Measurements from ENCODE around the gene PDE4B. TPM values are rescaled to one million over a fixed set of nuclear protein-coding genes. Genes with fewer than 3 reads are reported as not detected.
A peak's percentile ranks its signal among the peaks of the same experiment; 100 is the strongest.
"Not testable (repeated sequence)": the region's sequence is repeated elsewhere in the genome, so short reads cannot be mapped to it uniquely, and the experiment has no call there.

PDE4B gene
- total RNA-seq, 2 donors from 2014 or later = 114 to 132 TPM

- Mint-ChIP-seq H3K27ac (no peak overlapping the region), H3K4me1 (no peaks in the 10 kb centered on the region), H3K27me3 (no peaks in the 10 kb centered on the region), H3K4me3 (no peak overlapping the region), H3K36me3 (ENCODE audit: low read depth) (no peaks in the 10 kb centered on the region)
- DNase-seq (no peak), ATAC-seq (no peak)
- no peaks in the 10 kb centered on the region for H3K9me3 ChIP-seq (ENCODE audit: control insufficient read depth, low read length, poor library complexity, severe bottlenecking)
Measured at GRCh38 chr1:66309006-66309741, 516.5 kb downstream of the PDE4B start.

DNA sequence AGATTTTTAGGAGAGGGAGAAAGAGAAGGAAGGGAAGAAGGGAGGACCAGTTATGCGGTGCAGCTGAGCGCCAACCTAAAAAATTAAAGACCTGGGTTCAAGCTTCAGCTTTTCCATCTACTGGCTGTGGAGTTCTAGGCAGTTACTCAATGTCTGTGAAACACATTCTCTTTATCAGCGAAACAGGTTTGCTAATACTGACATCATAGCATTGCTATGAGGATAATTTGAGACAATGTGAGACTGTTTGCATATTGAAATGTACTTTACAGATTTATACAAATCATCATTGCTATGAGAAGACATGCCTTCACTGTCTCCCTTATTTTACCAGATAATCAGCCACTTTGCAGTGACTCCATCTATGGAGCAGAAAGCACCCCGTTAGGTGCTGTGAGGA, 518.4 kb downstream of the PDE4B start:
- ATAC-seq (no peak), DNase-seq (no peak)
- no peak overlapping the region for H3K4me3 Mint-ChIP-seq
- H3K4me1 Mint-ChIP-seq = no peaks in the 10 kb centered on the region
- peaks cover 3% of the 10 kb centered on the region for H3K36me3 Mint-ChIP-seq (ENCODE audit: low read depth)
- H3K27me3 Mint-ChIP-seq = no peaks in the 10 kb centered on the region
- no peak overlapping the region for H3K27ac Mint-ChIP-seq
- no peaks in the 10 kb centered on the region for H3K9me3 ChIP-seq (ENCODE audit: control insufficient read depth, low read length, poor library complexity, severe bottlenecking)

GRCh38 chr1:66311628-66312027, 518.9 kb downstream of the PDE4B start:
- H3K4me1 Mint-ChIP-seq = peaks cover 1% of the 10 kb centered on the region
- peaks cover 3% of the 10 kb centered on the region for H3K36me3 Mint-ChIP-seq (ENCODE audit: low read depth)
- no peak for DNase-seq
- ATAC-seq = no peak
- H3K9me3 ChIP-seq (ENCODE audit: control insufficient read depth, low read length, poor library complexity, severe bottlenecking) = no peaks in the 10 kb centered on the region
- no peak overlapping the region for H3K27ac Mint-ChIP-seq
- no peak overlapping the region for H3K4me3 Mint-ChIP-seq
- H3K27me3 Mint-ChIP-seq = no peaks in the 10 kb centered on the region

GRCh38 chr1:66312271-66312990, 519.7 kb downstream of the PDE4B start:
- H3K4me3 Mint-ChIP-seq = no peak overlapping the region
- peaks cover 5% of the 10 kb centered on the region for H3K4me1 Mint-ChIP-seq
- DNase-seq = no peak
- no peaks in the 10 kb centered on the region for H3K9me3 ChIP-seq (ENCODE audit: control insufficient read depth, low read length, poor library complexity, severe bottlenecking)
- H3K36me3 Mint-ChIP-seq (ENCODE audit: low read depth) = peaks cover 3% of the 10 kb centered on the region
- no peak for ATAC-seq
- no peak overlapping the region for H3K27ac Mint-ChIP-seq
- no peaks in the 10 kb centered on the region for H3K27me3 Mint-ChIP-seq

GRCh38 chr1:66313429-66313828, 520.7 kb downstream of the PDE4B start:
- DNase-seq (no peak), ATAC-seq (no peak)
- no peak overlapping the region for H3K27ac Mint-ChIP-seq
- H3K4me3 Mint-ChIP-seq = no peak overlapping the region
- H3K27me3 Mint-ChIP-seq = no peaks in the 10 kb centered on the region
- H3K4me1 Mint-ChIP-seq = peaks cover 5% of the 10 kb centered on the region
- peaks cover 3% of the 10 kb centered on the region for H3K36me3 Mint-ChIP-seq (ENCODE audit: low read depth)
- no peaks in the 10 kb centered on the region for H3K9me3 ChIP-seq (ENCODE audit: control insufficient read depth, low read length, poor library complexity, severe bottlenecking)

- H3K36me3 Mint-ChIP-seq (ENCODE audit: low read depth) = peaks cover 3% of the 10 kb centered on the region
- peak overlapping the region; percentile 39 for H3K27ac Mint-ChIP-seq
- H3K27me3 Mint-ChIP-seq = no peaks in the 10 kb centered on the region
- ATAC-seq = no peak
- no peak for DNase-seq
- peaks cover 5% of the 10 kb centered on the region for H3K4me1 Mint-ChIP-seq
- no peaks in the 10 kb centered on the region for H3K9me3 ChIP-seq (ENCODE audit: control insufficient read depth, low read length, poor library complexity, severe bottlenecking)
- no peak overlapping the region for H3K4me3 Mint-ChIP-seq
Measured at GRCh38 chr1:66315671-66316070, 523.0 kb downstream of the PDE4B start.

DNA sequence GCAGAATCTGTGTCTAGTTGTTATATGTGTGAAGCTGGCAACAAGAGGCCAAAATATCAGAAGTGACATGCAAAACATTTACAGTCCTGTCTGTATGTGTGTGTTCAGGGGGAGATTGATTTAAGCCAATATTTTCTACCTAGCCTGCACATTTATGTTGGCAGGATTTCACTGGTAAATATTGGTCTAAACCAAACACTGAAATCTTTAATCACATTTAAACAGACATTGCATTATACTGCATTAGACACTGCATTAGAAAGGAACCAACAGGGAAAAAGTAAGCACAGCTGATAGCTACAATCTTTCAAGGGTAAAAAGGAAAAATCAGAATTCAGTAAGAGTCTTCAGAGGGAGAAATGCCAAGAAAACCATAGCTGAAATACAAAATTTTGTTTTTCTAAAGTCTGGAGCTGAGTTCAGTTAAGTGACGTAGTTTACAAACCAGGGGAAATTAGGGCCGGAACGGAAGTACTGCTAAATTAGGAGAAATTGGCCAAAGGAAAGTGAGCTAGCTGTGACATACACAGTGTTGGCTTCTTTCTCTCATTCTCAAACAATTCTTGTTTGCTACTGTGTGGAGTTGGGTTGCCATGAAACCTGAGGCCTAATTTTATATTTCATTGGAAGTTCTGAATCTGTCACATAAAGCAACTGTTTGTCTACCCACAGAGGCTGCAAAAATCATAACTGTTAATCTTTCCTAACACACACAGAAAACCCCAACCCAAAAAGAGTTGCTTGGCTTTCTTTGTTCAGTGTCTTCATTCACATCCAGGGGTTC, 524.0 kb downstream of the PDE4B start:
- H3K27me3 Mint-ChIP-seq = no peaks in the 10 kb centered on the region
- peaks cover 5% of the 10 kb centered on the region for H3K4me1 Mint-ChIP-seq
- no peaks in the 10 kb centered on the region for H3K9me3 ChIP-seq (ENCODE audit: control insufficient read depth, low read length, poor library complexity, severe bottlenecking)
- no peak overlapping the region for H3K27ac Mint-ChIP-seq
- DNase-seq = no peak
- no peak overlapping the region for H3K4me3 Mint-ChIP-seq
- peak; percentile 69 for ATAC-seq
- H3K36me3 Mint-ChIP-seq (ENCODE audit: low read depth) = peaks cover 3% of the 10 kb centered on the region

GRCh38 chr1:66317248-66317515, 524.5 kb downstream of the PDE4B start:
- peak; percentile 33 for ATAC-seq
- no peak overlapping the region for H3K27ac Mint-ChIP-seq

DNA sequence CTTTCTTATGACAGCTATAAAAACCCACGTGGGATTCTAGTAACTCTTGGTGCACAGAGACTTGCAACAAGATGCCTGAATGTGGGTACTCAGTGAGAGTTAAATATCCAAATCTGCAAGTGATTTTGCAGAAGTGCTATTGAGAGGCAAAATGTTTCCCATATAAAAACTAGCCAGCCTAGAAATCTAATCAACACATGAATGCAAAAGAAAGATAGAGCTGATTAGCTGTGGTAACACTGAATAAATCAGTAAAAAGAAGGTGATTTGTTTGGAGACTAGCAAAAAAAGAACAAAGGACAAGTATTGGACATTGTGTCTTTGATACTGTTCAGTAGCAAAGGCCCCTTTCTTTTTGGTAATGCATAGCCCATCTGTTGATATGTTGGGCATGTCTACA, 527.5 kb downstream of the PDE4B start:
- Mint-ChIP-seq H3K27me3 (no peaks in the 10 kb centered on the region), H3K36me3 (ENCODE audit: low read depth) (no peaks in the 10 kb centered on the region), H3K27ac (no peak overlapping the region), H3K4me1 (peaks cover 23% of the 10 kb centered on the region), H3K4me3 (no peak overlapping the region)
- no peaks in the 10 kb centered on the region for H3K9me3 ChIP-seq (ENCODE audit: control insufficient read depth, low read length, poor library complexity, severe bottlenecking)
- no peak for ATAC-seq
- no peak for DNase-seq

More at GRCh38 chr1:66317248-66317515, 524.5 kb downstream of the PDE4B start:
- no peaks in the 10 kb centered on the region for H3K9me3 ChIP-seq (ENCODE audit: control insufficient read depth, low read length, poor library complexity, severe bottlenecking)
- Mint-ChIP-seq H3K4me3 (no peak overlapping the region), H3K36me3 (ENCODE audit: low read depth) (peaks cover 3% of the 10 kb centered on the region), H3K4me1 (peaks cover 5% of the 10 kb centered on the region), H3K27me3 (no peaks in the 10 kb centered on the region)
- DNase-seq = no peak

DNA sequence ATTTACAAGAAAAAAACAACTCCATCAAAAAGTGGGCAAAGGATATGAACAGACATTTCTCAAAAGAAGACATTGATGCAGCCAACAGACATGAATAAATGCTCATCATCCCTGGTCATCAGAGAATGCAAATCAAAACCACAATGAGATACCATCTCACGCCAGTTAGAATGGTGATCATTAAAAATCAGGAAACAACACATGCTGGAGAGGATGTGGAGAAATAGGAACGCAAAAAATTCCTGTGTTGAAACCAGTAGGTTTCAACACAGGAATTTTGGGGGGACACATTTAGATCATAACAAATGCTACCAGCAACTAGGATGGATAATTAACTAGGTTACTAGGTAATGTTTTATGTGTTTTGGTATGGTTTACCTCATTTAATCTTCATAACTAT, 529.8 kb downstream of the PDE4B start:
- not testable (repeated sequence) for ATAC-seq; H3K4me3 Mint-ChIP-seq; H3K27ac Mint-ChIP-seq; H3K36me3 Mint-ChIP-seq (ENCODE audit: low read depth); DNase-seq; H3K27me3 Mint-ChIP-seq; H3K9me3 ChIP-seq (ENCODE audit: control insufficient read depth, low read length, poor library complexity, severe bottlenecking)
- peaks cover 22% of the 10 kb centered on the region for H3K4me1 Mint-ChIP-seq

DNA sequence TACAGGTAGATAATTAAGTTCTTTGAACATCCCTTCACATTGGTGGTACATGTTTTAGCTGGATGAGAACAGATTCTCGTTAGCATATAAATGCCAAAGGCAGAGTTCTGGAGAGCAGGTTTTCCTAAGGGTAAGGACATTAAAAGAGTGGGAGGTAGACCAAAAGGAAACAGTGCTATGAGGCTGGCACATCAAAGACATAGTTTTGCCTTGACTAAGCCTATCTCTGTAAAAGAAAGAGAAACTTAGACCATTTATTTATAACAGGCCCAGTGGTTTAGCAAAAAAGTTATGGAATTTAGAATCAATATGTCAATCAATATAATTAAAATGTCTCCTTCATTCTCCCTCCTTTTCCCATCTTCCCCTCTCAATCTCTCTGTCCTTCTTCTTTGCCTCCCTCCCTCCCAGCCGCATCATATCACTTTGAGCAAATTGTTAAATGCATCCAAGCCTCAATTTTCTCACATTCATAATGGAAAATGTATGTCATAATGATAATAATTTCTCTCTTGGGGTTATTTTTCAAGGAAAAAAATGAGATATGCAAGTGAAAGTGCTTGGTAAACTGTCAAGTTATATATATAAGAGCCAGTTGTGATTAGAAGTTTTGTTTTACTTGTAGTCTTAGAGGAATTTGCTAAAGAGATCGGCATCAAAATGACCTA, 531.4 kb downstream of the PDE4B start:
- ATAC-seq (peak; percentile 32), DNase-seq (no peak)
- peak overlapping the region; percentile 41 for H3K27ac Mint-ChIP-seq
- no peaks in the 10 kb centered on the region for H3K27me3 Mint-ChIP-seq
- no peaks in the 10 kb centered on the region for H3K36me3 Mint-ChIP-seq (ENCODE audit: low read depth)
- H3K9me3 ChIP-seq (ENCODE audit: control insufficient read depth, low read length, poor library complexity, severe bottlenecking) = no peaks in the 10 kb centered on the region
- peaks cover 27% of the 10 kb centered on the region for H3K4me1 Mint-ChIP-seq
- H3K4me3 Mint-ChIP-seq = peak overlapping the region; percentile 52

DNA sequence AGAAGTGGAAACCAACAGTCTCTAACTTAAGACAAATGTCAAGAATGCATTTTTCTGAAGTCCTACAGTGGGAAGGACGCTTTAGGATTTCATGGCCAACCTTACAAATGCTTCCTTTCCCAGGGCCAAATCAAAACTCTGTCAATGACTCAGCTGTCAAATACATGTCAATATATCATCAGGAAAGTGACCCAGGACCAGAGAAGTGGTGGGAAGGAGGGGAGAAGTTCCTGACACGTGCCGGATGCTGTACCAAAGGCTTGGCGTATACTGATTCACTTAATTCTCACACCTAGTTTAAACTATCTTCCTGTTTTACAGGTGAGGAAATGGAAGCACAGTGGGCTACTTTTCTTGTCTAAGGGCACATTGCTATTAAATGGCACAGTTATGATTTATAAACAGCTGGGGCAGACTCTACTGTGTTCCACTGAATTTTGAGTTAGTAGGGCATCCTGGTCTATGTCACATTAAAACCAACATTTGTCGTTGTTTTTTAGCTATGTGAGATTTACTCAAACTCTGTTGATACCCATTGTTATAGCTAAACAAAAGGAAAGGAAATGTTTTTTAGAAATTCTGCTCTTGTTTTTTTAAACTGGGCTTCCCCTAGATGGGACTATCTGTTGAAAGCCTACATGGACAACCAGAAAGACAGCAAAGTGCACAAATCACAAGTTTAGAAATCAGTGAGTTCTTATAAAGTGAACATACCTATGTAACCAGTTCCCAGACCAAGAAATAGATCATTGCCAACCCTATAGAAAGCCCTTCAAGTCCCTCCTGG, 533.1 kb downstream of the PDE4B start:
- H3K36me3 Mint-ChIP-seq (ENCODE audit: low read depth) = no peaks in the 10 kb centered on the region
- H3K4me1 Mint-ChIP-seq = peaks cover 39% of the 10 kb centered on the region
- ATAC-seq (no peak), DNase-seq (no peak)
- no peak overlapping the region for H3K27ac Mint-ChIP-seq
- H3K27me3 Mint-ChIP-seq = no peaks in the 10 kb centered on the region
- H3K9me3 ChIP-seq (ENCODE audit: control insufficient read depth, low read length, poor library complexity, severe bottlenecking) = no peaks in the 10 kb centered on the region
- H3K4me3 Mint-ChIP-seq = no peak overlapping the region

All from T-helper 17 cell (primary cell).